CD4-positive, alpha-beta T cell (primary cell): ENCODE data around the gene HEATR5A. TPM values are rescaled to one million over a fixed set of nuclear protein-coding genes. Genes with fewer than 3 reads are reported as not detected.

Source experiments
- ATAC-seq: fragments of 200-7000 bp; cut with Tn5 transposase; one replicate; pipeline ENCODE4 v1.10.0; 2022; ENCODE audit warnings: mild to moderate bottlenecking; ENCODE audit not compliant: poor library complexity
- CTCF ChIA-PET: fragments of 350-600 bp; sonication (Branson Sonifier 250); formaldehyde crosslinking; loops from one replicate; lab custom pipeline; 2021; ENCODE audit warnings: antibody characterized with exemption, inconsistent platforms; lab: Charles Lee
- POLR2A ChIA-PET: fragments of 350-600 bp; sonication (Branson Sonifier 250); formaldehyde crosslinking; loops from one replicate; lab custom pipeline; 2021; ENCODE audit warnings: antibody characterized with exemption, inconsistent platforms; lab: Charles Lee
- DNase-seq, 14 experiments: peaks; one replicate each; pipeline ENCODE4 v3.0.0-alpha.2; 2013 to 2020; ENCODE audit warnings: mixed read lengths in 2 of 14
- H3K27ac ChIP-seq, 2 donors: one replicate each; pipeline versions ENCODE4 v1.5.1 to v1.7.0; 2013; ENCODE audit warnings: low read length in 2 of 2, low read depth in 1 of 2, mild to moderate bottlenecking in 1 of 2
- H3K27me3 ChIP-seq, 2 experiments: 1 replicate in 1 of 2; 2 replicates in 1 of 2; pipeline versions ENCODE4 v1.6.1 to v1.7.0; 2013; ENCODE audit warnings: low read length in 2 of 2, control low read depth in 1 of 2, mild to moderate bottlenecking in 1 of 2, moderate library complexity in 1 of 2; ENCODE audit not compliant: insufficient read depth in 2 of 2, control insufficient read depth in 1 of 2
- H3K36me3 ChIP-seq: one replicate; pipeline ENCODE4 v1.6.1; 2013; ENCODE audit warnings: low read length, control low read depth; ENCODE audit not compliant: insufficient read depth
- H3K4me1 ChIP-seq: one replicate; pipeline ENCODE4 v1.6.1; 2013; ENCODE audit warnings: low read length, control low read depth; ENCODE audit not compliant: insufficient read depth
- H3K4me3 ChIP-seq: one replicate; pipeline ENCODE4 v1.5.1; 2013; ENCODE audit warnings: mild to moderate bottlenecking, low read length, moderate library complexity
- H3K9me3 ChIP-seq, 2 experiments: 1 replicate in 1 of 2; 2 replicates in 1 of 2; pipeline versions ENCODE4 v1.6.1 to v1.7.0; 2013; ENCODE audit warnings: low read length in 2 of 2, mild to moderate bottlenecking in 2 of 2, control low read depth in 1 of 2, moderate library complexity in 1 of 2; ENCODE audit not compliant: control insufficient read depth in 1 of 2, insufficient read depth in 1 of 2
- H3K27ac Mint-ChIP-seq: one replicate; pipeline ENCODE4 v1.8.0; 2020; ENCODE audit warnings: mixed read lengths
- H3K27me3 Mint-ChIP-seq: one replicate; pipeline ENCODE4 v1.8.0; 2021; ENCODE audit warnings: mixed read lengths
- H3K36me3 Mint-ChIP-seq: one replicate; pipeline ENCODE4 v1.8.0; 2021; ENCODE audit warnings: low read depth, mixed read lengths
- H3K4me1 Mint-ChIP-seq: one replicate; pipeline ENCODE4 v1.8.0; 2021; ENCODE audit warnings: low read depth, mixed read lengths
- H3K4me3 Mint-ChIP-seq: one replicate; pipeline ENCODE4 v1.8.0; 2020; ENCODE audit warnings: mild to moderate bottlenecking, mixed read lengths
- H3K9me3 Mint-ChIP-seq: one replicate; pipeline ENCODE4 v1.8.0; 2020; ENCODE audit warnings: mixed read lengths
- CTCF ChIP-seq: fragments of 200-600 bp; IDR thresholded peaks from one replicate; pipeline ENCODE4 v1.8.0; 2022; ENCODE audit warnings: antibody characterized with exemption, mild to moderate bottlenecking
- intact Hi-C, 2 experiments: fragments of 100-400 bp; cut with DNase I in 1 of 2; cut with micrococcal nuclease in 1 of 2; formaldehyde crosslinking; loops; one replicate each; pipeline versions ENCODE4 v1.15.1 to v1.9.0; 2023 to 2025; cut with DNase I, micrococcal nuclease
- total RNA-seq, 174 experiments: library from RNA in 2 of 174; stranded (reverse) in 2 of 174; gene quantifications; one replicate each; pipeline ENCODE4 v1.2.3 and lab custom pipeline; 2021 to 2026

HEATR5A gene
- total RNA-seq, 2 experiments from 2014 or later, result 5.2 to 5.5 TPM

DNA sequence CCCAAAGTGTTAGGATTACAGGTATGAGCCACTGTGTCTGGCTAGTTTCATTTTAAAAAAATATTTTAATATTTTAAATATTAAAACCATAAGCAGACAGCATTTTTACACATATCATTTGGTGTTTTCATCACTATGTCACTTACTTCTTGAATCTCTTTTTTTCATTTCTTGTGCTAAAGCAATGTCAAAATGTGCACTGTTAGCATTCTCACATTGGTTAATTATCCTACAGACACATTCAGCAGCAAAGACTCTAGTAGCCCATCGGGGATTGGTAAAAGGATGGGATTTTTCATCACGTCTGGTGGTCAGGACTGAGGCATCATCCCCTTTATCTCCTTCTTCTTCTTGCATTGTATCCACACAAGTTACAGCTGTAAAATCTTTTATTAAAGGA, 96.9 kb downstream of the HEATR5A start:
- Mint-ChIP-seq H3K27ac (no peak overlapping the region), H3K36me3 (peaks cover 11% of the 10 kb centered on the region), H3K9me3 (no peaks in the 10 kb centered on the region), H3K4me1 (no peaks in the 10 kb centered on the region), H3K4me3 (no peak overlapping the region), H3K27me3 (no peaks in the 10 kb centered on the region)
- no peaks in the 10 kb centered on the region for H3K4me1 ChIP-seq
- CTCF ChIA-PET, result no interaction called here
- ATAC-seq (no peak), DNase-seq (no peak)
- no peak overlapping the region for H3K4me3 ChIP-seq
- H3K36me3 ChIP-seq, result peaks cover 3% of the 10 kb centered on the region
- POLR2A ChIA-PET, result no interaction called here
- H3K27ac ChIP-seq, result no peak overlapping the region
- intact Hi-C loops, result loop anchor here in 1 of 2 experiments (10.0 kb wide), 1 partner anchor 119 kb away; the partner anchor contains the start of gene HECTD1
- H3K9me3 ChIP-seq, result no peaks in the 10 kb centered on the region
- TF ChIP-seq CTCF, result no peak
- no peaks in the 10 kb centered on the region for H3K27me3 ChIP-seq

- intact Hi-C loops, result loop anchor here in 1 of 2 experiments (10.0 kb wide), 1 partner anchor 116 kb away; the partner anchor contains the start of gene HECTD1
- CTCF ChIA-PET, result no interaction called here
- POLR2A ChIA-PET, result interaction anchor here (3.2 kb wide), 1 partner anchor 113 kb away, joined by 9 read pairs; the partner anchor contains the start of gene HECTD1
- no peaks in the 10 kb centered on the region for H3K27me3 Mint-ChIP-seq
- no peak overlapping the region for H3K27ac ChIP-seq
- no peak for ATAC-seq
- H3K9me3 Mint-ChIP-seq, result no peaks in the 10 kb centered on the region
- no peak overlapping the region for H3K4me3 Mint-ChIP-seq
- no peak for TF ChIP-seq CTCF
- no peak for DNase-seq
- H3K9me3 ChIP-seq, result no peaks in the 10 kb centered on the region
- peaks cover 25% of the 10 kb centered on the region for H3K36me3 Mint-ChIP-seq
- H3K4me1 ChIP-seq, result no peaks in the 10 kb centered on the region
- H3K4me1 Mint-ChIP-seq, result no peaks in the 10 kb centered on the region
- no peaks in the 10 kb centered on the region for H3K27me3 ChIP-seq
- no peak overlapping the region for H3K4me3 ChIP-seq
- no peak overlapping the region for H3K27ac Mint-ChIP-seq
- H3K36me3 ChIP-seq, result peaks cover 3% of the 10 kb centered on the region
These were observed 99.2 kb downstream of the HEATR5A start for GRCh38 chr14:31320922-31321766.

DNA sequence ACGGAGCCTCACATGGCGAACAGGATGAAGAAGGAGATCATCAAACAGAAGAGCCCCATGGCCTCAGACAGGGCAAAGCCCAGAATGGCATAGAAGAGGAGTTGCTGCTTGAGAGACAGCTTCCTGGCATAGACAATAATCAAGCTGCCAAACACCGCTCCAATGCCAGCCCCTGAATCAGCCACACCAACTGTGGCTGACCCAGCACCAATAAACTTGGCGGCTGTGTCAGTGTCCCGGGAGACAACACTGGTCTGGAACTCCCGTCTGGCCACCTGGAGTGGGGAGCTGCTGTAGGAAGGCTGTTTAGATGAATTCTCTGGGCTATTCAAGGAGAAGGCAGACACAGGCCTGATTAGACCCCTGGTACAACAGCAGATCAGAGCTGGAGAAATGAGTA, 100.1 kb downstream of the HEATR5A start:
- Mint-ChIP-seq H3K4me1 (no peaks in the 10 kb centered on the region), H3K27me3 (no peaks in the 10 kb centered on the region), H3K4me3 (no peak overlapping the region), H3K27ac (no peak overlapping the region), H3K36me3 (peaks cover 34% of the 10 kb centered on the region), H3K9me3 (no peaks in the 10 kb centered on the region)
- H3K27ac ChIP-seq, result no peak overlapping the region
- CTCF ChIA-PET, result no interaction called here
- DNase-seq (no peak), ATAC-seq (no peak)
- no peaks in the 10 kb centered on the region for H3K27me3 ChIP-seq
- H3K9me3 ChIP-seq, result no peaks in the 10 kb centered on the region
- POLR2A ChIA-PET, result interaction anchor here (3.2 kb wide), 1 partner anchor 112 kb away, joined by 9 read pairs; the partner anchor contains the start of gene HECTD1
- TF ChIP-seq CTCF, result no peak
- H3K4me3 ChIP-seq, result no peak overlapping the region
- intact Hi-C loops, result loop anchor here in 1 of 2 experiments (10.0 kb wide), 1 partner anchor 115 kb away; the partner anchor contains the start of gene HECTD1
- H3K36me3 ChIP-seq, result peaks cover 3% of the 10 kb centered on the region
- no peaks in the 10 kb centered on the region for H3K4me1 ChIP-seq
